SK-N-SH (cell line): Measurements from ENCODE around the gene ALDH3A2.

Experiments
- MXI1 ChIP-seq: IDR thresholded peaks from 2 replicates; pipeline ENCODE4 v1.6.1; 2012; ENCODE audit warnings: mild to moderate bottlenecking, low read depth, low read length, improper control_type of control experiment
- POLR2AphosphoS5 ChIP-seq: IDR thresholded peaks from 2 replicates; pipeline ENCODE4 v1.6.1; 2012; ENCODE audit warnings: low read depth, low read length
- RFX5 ChIP-seq: IDR thresholded peaks from 2 replicates; pipeline ENCODE4 v1.6.1; 2012; ENCODE audit warnings: mild to moderate bottlenecking, improper control_type of control experiment, low read length
- SIN3A ChIP-seq: IDR thresholded peaks from 2 replicates; pipeline ENCODE4 v1.6.1; 2012; ENCODE audit warnings: low read depth, mild to moderate bottlenecking, low read length, moderate library complexity, borderline replicate concordance
- TAF1 ChIP-seq: IDR thresholded peaks from 2 replicates; pipeline ENCODE4 v1.6.1; 2012; ENCODE audit warnings: low read depth, mild to moderate bottlenecking, low read length, moderate library complexity, borderline replicate concordance
- TCF12 ChIP-seq: IDR thresholded peaks from 2 replicates; pipeline ENCODE4 v1.4.0; 2012
- TF ChIP-seq, protein P1 (sequence below): IDR thresholded peaks from 2 replicates; pipeline ENCODE4 v1.4.0; 2012; ENCODE audit warnings: low read depth, borderline replicate concordance
- TF ChIP-seq, protein P2 (sequence below): fragments of 200-600 bp; sonication (generic); IDR thresholded peaks from 2 replicates; pipeline ENCODE4 v1.6.1; 2017; ENCODE audit warnings: antibody characterized with exemption, mild to moderate bottlenecking, moderate library complexity

DNA sequence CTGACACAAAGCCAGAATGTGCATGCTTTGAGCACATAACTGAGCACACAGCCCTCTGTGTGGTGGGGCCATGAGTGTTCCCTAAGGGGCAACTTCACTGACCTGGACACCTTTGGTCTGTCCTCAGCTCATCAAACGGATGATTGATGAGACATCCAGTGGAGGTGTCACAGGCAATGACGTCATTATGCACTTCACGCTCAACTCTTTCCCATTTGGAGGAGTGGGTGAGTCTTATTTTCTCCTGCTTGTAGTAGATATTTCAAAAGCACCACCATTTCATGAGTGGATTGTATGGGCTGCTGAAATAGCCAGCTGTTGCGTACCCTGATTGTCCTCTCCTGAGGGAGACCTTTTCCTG is 16.2 kb downstream of the ALDH3A2 start:
- TF ChIP-seq TCF12 (no peak), MXI1 (no peak), TAF1 (no peak), POLR2AphosphoS5 (no peak), RFX5 (no peak), SIN3A (no peak)
- TF ChIP-seq, protein P1, sequence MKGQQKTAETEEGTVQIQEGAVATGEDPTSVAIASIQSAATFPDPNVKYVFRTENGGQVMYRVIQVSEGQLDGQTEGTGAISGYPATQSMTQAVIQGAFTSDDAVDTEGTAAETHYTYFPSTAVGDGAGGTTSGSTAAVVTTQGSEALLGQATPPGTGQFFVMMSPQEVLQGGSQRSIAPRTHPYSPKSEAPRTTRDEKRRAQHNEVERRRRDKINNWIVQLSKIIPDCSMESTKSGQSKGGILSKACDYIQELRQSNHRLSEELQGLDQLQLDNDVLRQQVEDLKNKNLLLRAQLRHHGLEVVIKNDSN: no peak
- TF ChIP-seq, protein P2, sequence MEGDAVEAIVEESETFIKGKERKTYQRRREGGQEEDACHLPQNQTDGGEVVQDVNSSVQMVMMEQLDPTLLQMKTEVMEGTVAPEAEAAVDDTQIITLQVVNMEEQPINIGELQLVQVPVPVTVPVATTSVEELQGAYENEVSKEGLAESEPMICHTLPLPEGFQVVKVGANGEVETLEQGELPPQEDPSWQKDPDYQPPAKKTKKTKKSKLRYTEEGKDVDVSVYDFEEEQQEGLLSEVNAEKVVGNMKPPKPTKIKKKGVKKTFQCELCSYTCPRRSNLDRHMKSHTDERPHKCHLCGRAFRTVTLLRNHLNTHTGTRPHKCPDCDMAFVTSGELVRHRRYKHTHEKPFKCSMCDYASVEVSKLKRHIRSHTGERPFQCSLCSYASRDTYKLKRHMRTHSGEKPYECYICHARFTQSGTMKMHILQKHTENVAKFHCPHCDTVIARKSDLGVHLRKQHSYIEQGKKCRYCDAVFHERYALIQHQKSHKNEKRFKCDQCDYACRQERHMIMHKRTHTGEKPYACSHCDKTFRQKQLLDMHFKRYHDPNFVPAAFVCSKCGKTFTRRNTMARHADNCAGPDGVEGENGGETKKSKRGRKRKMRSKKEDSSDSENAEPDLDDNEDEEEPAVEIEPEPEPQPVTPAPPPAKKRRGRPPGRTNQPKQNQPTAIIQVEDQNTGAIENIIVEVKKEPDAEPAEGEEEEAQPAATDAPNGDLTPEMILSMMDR: no peak
